Measurements from ENCODE around the gene SLC12A8. TPM values are rescaled to one million over a fixed set of nuclear protein-coding genes. Genes with fewer than 3 reads are reported as not detected.

The SLC12A8 gene
- total and polyA plus RNA-seq, 2 experiments from 2014 or later: 6.9 to 15.9 TPM

GRCh38 chr3:125168711-125169393 lies 43.7 kb downstream of the SLC12A8 start:
- no peaks in the 10 kb centered on the region for H3K27me3 Mint-ChIP-seq (ENCODE audit: insufficient read depth, low read depth, poor library complexity)
- no peaks in the 10 kb centered on the region for H3F3A ChIP-seq (replicated peaks; ENCODE audit: low read depth)
- no peaks in the 10 kb centered on the region for H4K20me1 ChIP-seq (replicated peaks; ENCODE audit: insufficient read depth)
- H3K36me3 Mint-ChIP-seq (ENCODE audit: low read depth): peaks cover 14% of the 10 kb centered on the region; the same call in 2 of the 3 replicates
- no peak for TF ChIP-seq REST (IDR thresholded peaks at IDR 0.05; ENCODE audit: unreplicated experiment)
- TF ChIP-seq, protein P1, sequence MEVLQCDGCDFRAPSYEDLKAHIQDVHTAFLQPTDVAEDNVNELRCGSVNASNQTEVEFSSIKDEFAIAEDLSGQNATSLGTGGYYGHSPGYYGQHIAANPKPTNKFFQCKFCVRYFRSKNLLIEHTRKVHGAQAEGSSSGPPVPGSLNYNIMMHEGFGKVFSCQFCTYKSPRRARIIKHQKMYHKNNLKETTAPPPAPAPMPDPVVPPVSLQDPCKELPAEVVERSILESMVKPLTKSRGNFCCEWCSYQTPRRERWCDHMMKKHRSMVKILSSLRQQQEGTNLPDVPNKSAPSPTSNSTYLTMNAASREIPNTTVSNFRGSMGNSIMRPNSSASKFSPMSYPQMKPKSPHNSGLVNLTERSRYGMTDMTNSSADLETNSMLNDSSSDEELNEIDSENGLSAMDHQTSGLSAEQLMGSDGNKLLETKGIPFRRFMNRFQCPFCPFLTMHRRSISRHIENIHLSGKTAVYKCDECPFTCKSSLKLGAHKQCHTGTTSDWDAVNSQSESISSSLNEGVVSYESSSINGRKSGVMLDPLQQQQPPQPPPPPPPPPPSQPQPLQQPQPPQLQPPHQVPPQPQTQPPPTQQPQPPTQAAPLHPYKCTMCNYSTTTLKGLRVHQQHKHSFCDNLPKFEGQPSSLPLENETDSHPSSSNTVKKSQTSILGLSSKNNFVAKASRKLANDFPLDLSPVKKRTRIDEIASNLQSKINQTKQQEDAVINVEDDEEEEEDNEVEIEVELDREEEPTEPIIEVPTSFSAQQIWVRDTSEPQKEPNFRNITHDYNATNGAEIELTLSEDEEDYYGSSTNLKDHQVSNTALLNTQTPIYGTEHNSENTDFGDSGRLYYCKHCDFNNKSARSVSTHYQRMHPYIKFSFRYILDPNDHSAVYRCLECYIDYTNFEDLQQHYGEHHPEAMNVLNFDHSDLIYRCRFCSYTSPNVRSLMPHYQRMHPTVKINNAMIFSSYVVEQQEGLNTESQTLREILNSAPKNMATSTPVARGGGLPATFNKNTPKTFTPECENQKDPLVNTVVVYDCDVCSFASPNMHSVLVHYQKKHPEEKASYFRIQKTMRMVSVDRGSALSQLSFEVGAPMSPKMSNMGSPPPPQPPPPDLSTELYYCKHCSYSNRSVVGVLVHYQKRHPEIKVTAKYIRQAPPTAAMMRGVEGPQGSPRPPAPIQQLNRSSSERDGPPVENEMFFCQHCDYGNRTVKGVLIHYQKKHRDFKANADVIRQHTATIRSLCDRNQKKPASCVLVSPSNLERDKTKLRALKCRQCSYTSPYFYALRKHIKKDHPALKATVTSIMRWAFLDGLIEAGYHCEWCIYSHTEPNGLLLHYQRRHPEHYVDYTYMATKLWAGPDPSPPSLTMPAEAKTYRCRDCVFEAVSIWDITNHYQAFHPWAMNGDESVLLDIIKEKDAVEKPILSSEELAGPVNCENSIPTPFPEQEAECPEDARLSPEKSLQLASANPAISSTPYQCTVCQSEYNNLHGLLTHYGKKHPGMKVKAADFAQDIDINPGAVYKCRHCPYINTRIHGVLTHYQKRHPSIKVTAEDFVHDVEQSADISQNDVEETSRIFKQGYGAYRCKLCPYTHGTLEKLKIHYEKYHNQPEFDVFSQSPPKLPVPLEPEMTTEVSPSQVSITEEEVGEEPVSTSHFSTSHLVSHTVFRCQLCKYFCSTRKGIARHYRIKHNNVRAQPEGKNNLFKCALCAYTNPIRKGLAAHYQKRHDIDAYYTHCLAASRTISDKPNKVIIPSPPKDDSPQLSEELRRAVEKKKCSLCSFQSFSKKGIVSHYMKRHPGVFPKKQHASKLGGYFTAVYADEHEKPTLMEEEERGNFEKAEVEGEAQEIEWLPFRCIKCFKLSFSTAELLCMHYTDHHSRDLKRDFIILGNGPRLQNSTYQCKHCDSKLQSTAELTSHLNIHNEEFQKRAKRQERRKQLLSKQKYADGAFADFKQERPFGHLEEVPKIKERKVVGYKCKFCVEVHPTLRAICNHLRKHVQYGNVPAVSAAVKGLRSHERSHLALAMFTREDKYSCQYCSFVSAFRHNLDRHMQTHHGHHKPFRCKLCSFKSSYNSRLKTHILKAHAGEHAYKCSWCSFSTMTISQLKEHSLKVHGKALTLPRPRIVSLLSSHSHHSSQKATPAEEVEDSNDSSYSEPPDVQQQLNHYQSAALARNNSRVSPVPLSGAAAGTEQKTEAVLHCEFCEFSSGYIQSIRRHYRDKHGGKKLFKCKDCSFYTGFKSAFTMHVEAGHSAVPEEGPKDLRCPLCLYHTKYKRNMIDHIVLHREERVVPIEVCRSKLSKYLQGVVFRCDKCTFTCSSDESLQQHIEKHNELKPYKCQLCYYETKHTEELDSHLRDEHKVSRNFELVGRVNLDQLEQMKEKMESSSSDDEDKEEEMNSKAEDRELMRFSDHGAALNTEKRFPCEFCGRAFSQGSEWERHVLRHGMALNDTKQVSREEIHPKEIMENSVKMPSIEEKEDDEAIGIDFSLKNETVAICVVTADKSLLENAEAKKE (CRISPR knock-in tag; IDR thresholded peaks at IDR 0.05): no peak
- no peak for TF ChIP-seq ZNF331 (CRISPR knock-in tag; IDR thresholded peaks at IDR 0.05; ENCODE audit: low read depth)
- no peak for TF ChIP-seq JUNB (IDR thresholded peaks at IDR 0.05; ENCODE audit: unreplicated experiment)
- no peak for TF ChIP-seq CREB1 (CRISPR knock-in tag; IDR thresholded peaks at IDR 0.05; ENCODE audit: low read depth)
- no peak for TF ChIP-seq ZNF114 (CRISPR knock-in tag; IDR thresholded peaks at IDR 0.05)
- TF ChIP-seq NANOG (IDR thresholded peaks at IDR 0.05; ENCODE audit: borderline replicate concordance): no peak
- no peaks in the 10 kb centered on the region for H3K79me2 ChIP-seq (replicated peaks; ENCODE audit: insufficient read depth)
- H3K4me1 ChIP-seq (ENCODE audit: insufficient read depth): no peaks in the 10 kb centered on the region
- H2AFZ ChIP-seq: no peak overlapping the region
- H3K4me3 Mint-ChIP-seq: no peak overlapping the region
- no peak overlapping the region for H3K4me3 ChIP-seq
- no peaks in the 10 kb centered on the region for H3K36me3 ChIP-seq (ENCODE audit: insufficient read depth)
- H3K27me3 ChIP-seq (ENCODE audit: insufficient read depth): no peaks in the 10 kb centered on the region
- DNase-seq (ENCODE audit: low spot score): no peak
- H3K27ac Mint-ChIP-seq: no peak overlapping the region
- ATAC-seq: no peak
- H3K4me1 Mint-ChIP-seq: peaks cover 8% of the 10 kb centered on the region; the same call in 2 of the 3 replicates
- H3K4me2 ChIP-seq: no peak overlapping the region
- H3K9me2 ChIP-seq (ENCODE audit: insufficient read depth): 0 out of 2 replicates have a peak, but pooled peaks cover 3% of the 10 kb centered on the region
- H3K27ac ChIP-seq (ENCODE audit: low read depth): no peak overlapping the region
- peaks cover 7% of the 10 kb centered on the region; the same call in 1 of the 3 replicates for H3K9me3 Mint-ChIP-seq
